ENCODE data around the gene UBAP1.
"Not testable (repeated sequence)": the region's sequence is repeated elsewhere in the genome, so short reads cannot be mapped to it uniquely, and the experiment has no call there.

Gene UBAP1

DNA sequence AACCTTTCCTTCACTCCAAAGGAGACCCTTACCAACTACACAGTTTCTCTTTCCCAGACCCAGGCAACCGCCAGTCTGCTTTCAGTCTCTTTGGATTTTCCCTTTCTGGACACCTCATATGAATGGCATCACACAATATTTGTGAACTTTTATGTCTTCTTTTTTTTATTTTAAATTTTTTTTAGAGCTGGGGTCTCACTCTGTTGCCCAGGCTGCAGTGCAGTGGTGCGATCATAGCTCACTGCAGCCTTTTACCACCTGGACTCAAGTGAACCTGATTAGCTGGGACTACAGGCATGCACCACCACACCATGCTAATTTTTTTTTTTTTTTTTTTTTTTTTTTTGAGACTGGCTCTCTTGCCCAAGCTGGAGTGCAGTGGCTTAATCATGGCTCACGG, 37.5 kb downstream of the UBAP1 start:
- Histone ChIP-seq H3K4me1 (no peaks in the 10 kb centered on the region), H3K27me3 (no peaks in the 10 kb centered on the region), H3K36me3 (no peaks in the 10 kb centered on the region), H3K4me3 (ENCODE audit: low read depth, low read length) (no peak overlapping the region), H3K9me3 (no peaks in the 10 kb centered on the region)
- no peak for DNase-seq
- TF ChIP-seq, protein P1, sequence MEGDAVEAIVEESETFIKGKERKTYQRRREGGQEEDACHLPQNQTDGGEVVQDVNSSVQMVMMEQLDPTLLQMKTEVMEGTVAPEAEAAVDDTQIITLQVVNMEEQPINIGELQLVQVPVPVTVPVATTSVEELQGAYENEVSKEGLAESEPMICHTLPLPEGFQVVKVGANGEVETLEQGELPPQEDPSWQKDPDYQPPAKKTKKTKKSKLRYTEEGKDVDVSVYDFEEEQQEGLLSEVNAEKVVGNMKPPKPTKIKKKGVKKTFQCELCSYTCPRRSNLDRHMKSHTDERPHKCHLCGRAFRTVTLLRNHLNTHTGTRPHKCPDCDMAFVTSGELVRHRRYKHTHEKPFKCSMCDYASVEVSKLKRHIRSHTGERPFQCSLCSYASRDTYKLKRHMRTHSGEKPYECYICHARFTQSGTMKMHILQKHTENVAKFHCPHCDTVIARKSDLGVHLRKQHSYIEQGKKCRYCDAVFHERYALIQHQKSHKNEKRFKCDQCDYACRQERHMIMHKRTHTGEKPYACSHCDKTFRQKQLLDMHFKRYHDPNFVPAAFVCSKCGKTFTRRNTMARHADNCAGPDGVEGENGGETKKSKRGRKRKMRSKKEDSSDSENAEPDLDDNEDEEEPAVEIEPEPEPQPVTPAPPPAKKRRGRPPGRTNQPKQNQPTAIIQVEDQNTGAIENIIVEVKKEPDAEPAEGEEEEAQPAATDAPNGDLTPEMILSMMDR (IDR thresholded peaks at IDR 0.05; ENCODE audit: low read depth, low read length), result no peak

DNA sequence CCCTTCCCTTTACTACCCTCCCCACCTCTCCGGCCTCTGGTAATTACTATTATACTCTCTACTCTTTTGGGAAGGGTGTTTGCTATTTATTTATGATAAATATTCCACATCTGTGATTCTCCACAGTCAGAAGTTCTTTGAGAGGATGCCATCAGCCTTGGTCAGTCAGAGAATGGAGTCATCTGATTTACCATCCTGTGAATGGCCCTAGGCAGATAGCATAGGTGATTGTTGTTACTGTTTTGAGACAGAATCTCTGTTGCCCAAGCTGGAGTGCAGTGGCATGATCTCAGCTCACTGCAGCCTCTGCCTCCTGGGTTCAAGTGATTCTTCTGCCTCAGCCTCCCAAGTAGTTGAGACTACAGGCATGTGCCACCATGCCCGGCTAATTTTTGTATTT, 38.2 kb downstream of the UBAP1 start:
- not testable (repeated sequence) for H3K4me1 ChIP-seq; H3K9me3 ChIP-seq; H3K27me3 ChIP-seq; DNase-seq; H3K36me3 ChIP-seq; H3K4me3 ChIP-seq (ENCODE audit: low read depth, low read length)

DNA sequence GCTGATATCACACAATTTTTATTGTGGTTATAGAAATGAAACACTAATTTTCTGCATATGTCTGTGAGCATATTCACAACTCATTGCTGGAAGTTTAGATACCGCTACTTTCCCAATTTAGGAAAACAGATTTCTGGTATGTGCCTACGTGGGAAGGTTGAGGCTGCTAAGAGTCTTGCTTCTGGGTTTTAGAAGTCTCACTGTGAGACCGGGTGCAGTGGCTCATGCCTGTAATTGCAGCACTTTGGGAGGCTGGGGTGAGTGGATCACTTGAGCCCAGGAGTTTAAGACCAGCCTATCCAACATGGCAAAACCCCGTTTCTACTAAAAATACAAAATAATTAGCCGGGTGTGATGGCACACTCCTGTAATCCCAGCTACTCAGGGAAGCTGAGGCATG, 39.6 kb downstream of the UBAP1 start:
- TF ChIP-seq, protein P1 (IDR thresholded peaks at IDR 0.05; ENCODE audit: low read depth, low read length), result no peak
- Histone ChIP-seq H3K4me1 (0 out of 2 replicates have a peak, but pooled peaks cover 4% of the 10 kb centered on the region), H3K27me3 (no peaks in the 10 kb centered on the region), H3K36me3 (no peaks in the 10 kb centered on the region), H3K4me3 (ENCODE audit: low read depth, low read length) (no peak overlapping the region), H3K9me3 (no peaks in the 10 kb centered on the region)
- DNase-seq, result no peak

DNA sequence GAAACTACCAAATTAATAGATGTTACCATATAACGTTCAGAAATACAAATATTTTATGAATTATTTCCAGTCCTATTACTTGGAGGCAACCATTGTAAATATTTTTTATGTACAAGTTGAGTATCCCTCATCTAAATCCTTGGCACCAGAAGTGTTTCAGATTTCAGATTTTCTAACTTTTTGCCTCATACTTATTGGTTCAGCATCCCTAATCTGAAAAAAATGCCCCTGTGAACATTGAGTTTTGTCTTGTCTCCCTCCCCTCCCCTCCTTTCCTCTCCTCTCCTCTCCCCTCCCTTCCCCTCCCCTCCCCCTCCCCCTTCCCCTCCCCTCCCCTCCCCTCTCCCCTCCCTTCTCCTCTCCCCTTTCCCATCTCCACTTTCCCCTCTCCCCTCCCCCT, 40.6 kb downstream of the UBAP1 start:
- Histone ChIP-seq H3K27me3 (no peaks in the 10 kb centered on the region), H3K36me3 (peaks cover 3% of the 10 kb centered on the region; the same call in 1 of the 2 replicates), H3K4me3 (ENCODE audit: low read depth, low read length) (no peak overlapping the region), H3K9me3 (no peaks in the 10 kb centered on the region), H3K4me1 (0 out of 2 replicates have a peak, but pooled peaks cover 4% of the 10 kb centered on the region)
- DNase-seq, result no peak
- TF ChIP-seq, protein P1 (IDR thresholded peaks at IDR 0.05; ENCODE audit: low read depth, low read length), result no peak

DNA sequence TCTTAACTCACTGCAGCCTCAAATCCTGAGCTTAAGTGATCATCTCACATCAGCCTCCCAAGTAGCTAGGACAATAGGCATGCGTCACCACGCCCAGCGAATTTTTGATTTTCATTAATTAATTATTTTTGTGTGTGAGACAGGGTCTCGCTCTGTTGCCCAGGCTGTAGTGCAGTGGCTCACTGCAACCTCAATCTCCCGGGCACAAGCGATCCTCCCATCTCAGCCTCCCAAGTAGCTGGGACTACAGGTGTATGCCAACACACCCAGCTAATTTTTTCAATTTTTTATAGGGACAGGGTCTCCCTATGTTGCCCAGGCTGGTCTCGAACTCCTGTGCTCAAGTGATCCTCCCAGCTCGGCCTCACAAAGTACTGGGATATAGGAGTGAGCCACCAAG, 41.4 kb downstream of the UBAP1 start:
- no peaks in the 10 kb centered on the region for H3K27me3 ChIP-seq
- TF ChIP-seq, protein P1 (IDR thresholded peaks at IDR 0.05; ENCODE audit: low read depth, low read length), result no peak
- H3K9me3 ChIP-seq, result no peaks in the 10 kb centered on the region
- H3K4me1 ChIP-seq, result 0 out of 2 replicates have a peak, but pooled peaks cover 4% of the 10 kb centered on the region
- H3K36me3 ChIP-seq, result peaks cover 3% of the 10 kb centered on the region; the same call in 1 of the 2 replicates
- DNase-seq, result no peak
- no peak overlapping the region for H3K4me3 ChIP-seq (ENCODE audit: low read depth, low read length)

DNA sequence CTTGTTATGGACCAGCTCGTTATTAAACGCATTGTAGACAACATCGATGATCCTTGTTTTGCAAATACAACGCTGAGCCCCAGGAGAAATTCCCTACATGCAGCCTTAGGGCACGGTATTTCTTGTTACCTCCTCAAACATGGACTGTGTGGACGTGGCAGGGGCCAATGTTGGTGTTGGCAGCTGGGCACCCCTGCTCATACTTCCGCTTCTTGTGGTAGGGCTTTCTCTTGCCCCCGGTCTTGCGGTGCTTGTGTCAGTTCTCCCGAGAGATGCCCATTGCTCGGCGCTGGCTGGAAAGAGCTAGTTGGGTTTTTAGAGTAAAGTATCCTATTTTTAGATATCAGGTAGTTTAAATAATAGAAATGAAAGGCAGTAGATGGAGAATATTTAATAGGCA, 45.5 kb downstream of the UBAP1 start:
- Histone ChIP-seq H3K4me1 (0 out of 2 replicates have a peak, but pooled peaks cover 4% of the 10 kb centered on the region), H3K9me3 (no peaks in the 10 kb centered on the region), H3K36me3 (peaks cover 3% of the 10 kb centered on the region; the same call in 1 of the 2 replicates), H3K27me3 (no peaks in the 10 kb centered on the region), H3K4me3 (ENCODE audit: low read depth, low read length) (no peak overlapping the region)
- TF ChIP-seq, protein P1 (IDR thresholded peaks at IDR 0.05; ENCODE audit: low read depth, low read length), result no peak
- no peak for DNase-seq

DNA sequence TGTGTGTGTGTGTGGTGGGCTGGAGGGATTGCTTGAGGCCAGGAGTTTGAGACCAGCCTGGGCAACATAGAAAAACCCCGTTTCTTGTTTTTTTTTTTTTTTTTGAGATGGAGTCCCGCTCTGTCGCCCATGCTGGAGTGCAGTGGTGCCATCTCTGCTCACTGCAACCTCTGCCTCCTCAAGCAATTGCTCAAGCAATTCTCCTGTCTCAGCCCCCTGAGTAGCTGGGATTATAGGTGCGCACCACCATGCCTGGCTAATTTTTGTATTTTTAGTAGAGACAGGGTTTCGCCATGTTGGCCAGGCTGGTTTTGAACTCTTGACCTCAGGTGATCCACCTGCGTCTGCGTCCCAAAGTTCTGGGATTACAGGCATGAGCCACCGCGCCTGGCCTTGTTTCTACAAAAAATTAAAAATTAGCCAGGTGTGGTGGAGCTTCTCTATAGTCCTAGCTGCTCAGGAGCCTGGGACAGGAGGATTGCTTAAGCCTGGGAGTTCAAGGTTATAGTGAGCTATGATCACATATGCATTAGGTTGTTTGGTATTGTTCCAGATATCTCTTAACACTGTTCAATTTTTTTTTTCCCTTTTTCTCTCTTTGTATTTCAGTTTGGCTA, 47.4 kb downstream of the UBAP1 start:
- H3K27me3 ChIP-seq; H3K4me3 ChIP-seq (ENCODE audit: low read depth, low read length); H3K36me3 ChIP-seq; H3K4me1 ChIP-seq; DNase-seq; H3K9me3 ChIP-seq: not testable (repeated sequence)

All from BE2C (cell line).